ENCODE data around the gene BTN2A1.
"Not testable (repeated sequence)": the region's sequence is repeated elsewhere in the genome, so short reads cannot be mapped to it uniquely, and the experiment has no call there.

Gene BTN2A1

GRCh38 chr6:26445934-26446667 lies 11.7 kb upstream of the BTN2A1 start:
- no peak overlapping the region for H3K9ac ChIP-seq (ENCODE audit: low read length in 5 of 5)
- no peak overlapping the region for H3K27ac ChIP-seq (ENCODE audit: low read depth, low read length)
- H3K4me1 ChIP-seq (ENCODE audit: control insufficient read depth in 5 of 5, insufficient read depth in 5 of 5, low read length in 5 of 5) = peaks cover 2 to 32% (median 16%) of the 10 kb centered on the region in 5 donors
- H3K36me3 ChIP-seq (ENCODE audit: control insufficient read depth in 5 of 5, insufficient read depth in 5 of 5, low read length in 5 of 5) = peaks cover 3 to 47% (median 24%) of the 10 kb centered on the region in 5 donors
- H3K27me3 ChIP-seq (ENCODE audit: control insufficient read depth in 5 of 5, insufficient read depth in 4 of 5, low read length in 5 of 5) = no peaks in the 10 kb centered on the region
- H3K4me3 ChIP-seq (ENCODE audit: low read depth in 1 of 5, low read length in 5 of 5) = no peak overlapping the region
- no peaks in the 10 kb centered on the region for H3K9me3 ChIP-seq (ENCODE audit: control insufficient read depth in 5 of 5, low read length in 5 of 5)

GRCh38 chr6:26447257-26447656 lies 10.5 kb upstream of the BTN2A1 start:
- peaks cover 2 to 20% (median 5%) of the 10 kb centered on the region in 5 donors for H3K4me1 ChIP-seq (ENCODE audit: control insufficient read depth in 5 of 5, insufficient read depth in 5 of 5, low read length in 5 of 5)
- H3K9ac ChIP-seq (ENCODE audit: low read length in 5 of 5) = no peak overlapping the region
- no peak overlapping the region for H3K4me3 ChIP-seq (ENCODE audit: low read depth in 1 of 5, low read length in 5 of 5)
- H3K9me3 ChIP-seq (ENCODE audit: control insufficient read depth in 5 of 5, low read length in 5 of 5) = no peaks in the 10 kb centered on the region
- no peaks in the 10 kb centered on the region for H3K27me3 ChIP-seq (ENCODE audit: control insufficient read depth in 5 of 5, insufficient read depth in 4 of 5, low read length in 5 of 5)
- peaks cover 3 to 57% (median 24%) of the 10 kb centered on the region in 5 donors for H3K36me3 ChIP-seq (ENCODE audit: control insufficient read depth in 5 of 5, insufficient read depth in 5 of 5, low read length in 5 of 5)
- no peak overlapping the region for H3K27ac ChIP-seq (ENCODE audit: low read depth, low read length)

- Histone ChIP-seq H3K4me1 (ENCODE audit: control insufficient read depth in 5 of 5, insufficient read depth in 5 of 5, low read length in 5 of 5) (peaks cover 0 to 15% (median 3%) of the 10 kb centered on the region in 5 donors), H3K9me3 (ENCODE audit: control insufficient read depth in 5 of 5, low read length in 5 of 5) (no peaks in the 10 kb centered on the region), H3K27me3 (ENCODE audit: control insufficient read depth in 5 of 5, insufficient read depth in 4 of 5, low read length in 5 of 5) (no peaks in the 10 kb centered on the region), H3K9ac (ENCODE audit: low read length in 5 of 5) (no peak overlapping the region), H3K4me3 (ENCODE audit: low read depth in 1 of 5, low read length in 5 of 5) (no peak overlapping the region), H3K27ac (ENCODE audit: low read depth, low read length) (no peak overlapping the region), H3K36me3 (ENCODE audit: control insufficient read depth in 5 of 5, insufficient read depth in 5 of 5, low read length in 5 of 5) (peaks cover 0 to 44% (median 17%) of the 10 kb centered on the region in 5 donors)
Observed at GRCh38 chr6:26450240-26450639, 7.5 kb upstream of the BTN2A1 start.

GRCh38 chr6:26452631-26453235 lies 5.0 kb upstream of the BTN2A1 start:
- H3K27me3 ChIP-seq (ENCODE audit: control insufficient read depth in 5 of 5, insufficient read depth in 4 of 5, low read length in 5 of 5) = no peaks in the 10 kb centered on the region
- H3K36me3 ChIP-seq (ENCODE audit: control insufficient read depth in 5 of 5, insufficient read depth in 5 of 5, low read length in 5 of 5) = peaks cover 0 to 42% (median 15%) of the 10 kb centered on the region in 5 donors
- H3K4me3 ChIP-seq (ENCODE audit: low read depth in 1 of 5, low read length in 5 of 5) = no peak overlapping the region
- H3K4me1 ChIP-seq (ENCODE audit: control insufficient read depth in 5 of 5, insufficient read depth in 5 of 5, low read length in 5 of 5) = peaks cover 0 to 18% (median 8%) of the 10 kb centered on the region in 5 donors
- no peak overlapping the region for H3K9ac ChIP-seq (ENCODE audit: low read length in 5 of 5)
- H3K9me3 ChIP-seq (ENCODE audit: control insufficient read depth in 5 of 5, low read length in 5 of 5) = no peaks in the 10 kb centered on the region
- no peak overlapping the region for H3K27ac ChIP-seq (ENCODE audit: low read depth, low read length)

DNA sequence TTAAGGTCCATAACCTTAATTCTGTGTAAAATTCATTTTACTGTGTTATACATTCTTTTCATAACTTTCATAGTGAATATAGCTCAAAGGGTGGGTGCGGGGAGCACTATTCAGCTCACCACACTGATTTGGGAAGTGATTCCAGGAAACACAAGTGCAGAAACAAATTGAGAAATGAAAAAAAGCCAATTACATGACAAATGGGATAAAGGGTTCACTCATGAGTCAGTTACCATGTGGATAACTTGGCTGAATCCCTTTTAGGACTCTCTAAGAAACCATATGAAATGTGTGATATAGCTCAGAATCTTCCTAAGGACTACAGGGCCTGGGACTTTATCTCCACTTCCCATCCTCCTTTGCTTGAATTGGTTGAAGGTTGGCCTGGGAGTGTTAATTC lies 3.1 kb upstream of the BTN2A1 start:
- Histone ChIP-seq H3K9ac (ENCODE audit: low read length in 5 of 5) (no peak overlapping the region), H3K27ac (ENCODE audit: low read depth, low read length) (no peak overlapping the region), H3K9me3 (ENCODE audit: control insufficient read depth in 5 of 5, low read length in 5 of 5) (no peaks in the 10 kb centered on the region), H3K4me3 (ENCODE audit: low read depth in 1 of 5, low read length in 5 of 5) (no peak overlapping the region), H3K36me3 (ENCODE audit: control insufficient read depth in 5 of 5, insufficient read depth in 5 of 5, low read length in 5 of 5) (peaks cover 0 to 31% (median 11%) of the 10 kb centered on the region in 5 donors), H3K27me3 (ENCODE audit: control insufficient read depth in 5 of 5, insufficient read depth in 4 of 5, low read length in 5 of 5) (no peaks in the 10 kb centered on the region), H3K4me1 (ENCODE audit: control insufficient read depth in 5 of 5, insufficient read depth in 5 of 5, low read length in 5 of 5) (peaks cover 4 to 35% (median 21%) of the 10 kb centered on the region in 5 donors)

- peaks cover 0 to 31% (median 11%) of the 10 kb centered on the region in 5 donors for H3K36me3 ChIP-seq (ENCODE audit: control insufficient read depth in 5 of 5, insufficient read depth in 5 of 5, low read length in 5 of 5)
- H3K27ac ChIP-seq (ENCODE audit: low read depth, low read length) = no peak overlapping the region
- no peak overlapping the region for H3K4me3 ChIP-seq (ENCODE audit: low read depth in 1 of 5, low read length in 5 of 5)
- peaks cover 4 to 43% (median 27%) of the 10 kb centered on the region in 5 donors for H3K4me1 ChIP-seq (ENCODE audit: control insufficient read depth in 5 of 5, insufficient read depth in 5 of 5, low read length in 5 of 5)
- no peaks in the 10 kb centered on the region for H3K9me3 ChIP-seq (ENCODE audit: control insufficient read depth in 5 of 5, low read length in 5 of 5)
- no peaks in the 10 kb centered on the region for H3K27me3 ChIP-seq (ENCODE audit: control insufficient read depth in 5 of 5, insufficient read depth in 4 of 5, low read length in 5 of 5)
- no peak overlapping the region for H3K9ac ChIP-seq (ENCODE audit: low read length in 5 of 5)
Observed at GRCh38 chr6:26455357-26455970, 2.3 kb upstream of the BTN2A1 start.

- Histone ChIP-seq H3K4me3 (ENCODE audit: low read depth in 1 of 5, low read length in 5 of 5) (peak overlapping the region; percentile 94 to 97 (median 96)), H3K27ac (ENCODE audit: low read depth, low read length) (peak overlapping the region; percentile 96), H3K9ac (ENCODE audit: low read length in 5 of 5) (peak overlapping the region in 4 of 5 donors; percentile 91 to 95 (median 94)), H3K36me3 (ENCODE audit: control insufficient read depth in 5 of 5, insufficient read depth in 5 of 5, low read length in 5 of 5) (peaks cover 0 to 28% (median 18%) of the 10 kb centered on the region in 5 donors), H3K9me3 (ENCODE audit: control insufficient read depth in 5 of 5, low read length in 5 of 5) (no peaks in the 10 kb centered on the region), H3K4me1 (ENCODE audit: control insufficient read depth in 5 of 5, insufficient read depth in 5 of 5, low read length in 5 of 5) (peaks cover 4 to 53% (median 38%) of the 10 kb centered on the region in 5 donors), H3K27me3 (ENCODE audit: control insufficient read depth in 5 of 5, insufficient read depth in 4 of 5, low read length in 5 of 5) (no peaks in the 10 kb centered on the region)
Observed at GRCh38 chr6:26457264-26457805, 420 bp upstream of the BTN2A1 start.

DNA sequence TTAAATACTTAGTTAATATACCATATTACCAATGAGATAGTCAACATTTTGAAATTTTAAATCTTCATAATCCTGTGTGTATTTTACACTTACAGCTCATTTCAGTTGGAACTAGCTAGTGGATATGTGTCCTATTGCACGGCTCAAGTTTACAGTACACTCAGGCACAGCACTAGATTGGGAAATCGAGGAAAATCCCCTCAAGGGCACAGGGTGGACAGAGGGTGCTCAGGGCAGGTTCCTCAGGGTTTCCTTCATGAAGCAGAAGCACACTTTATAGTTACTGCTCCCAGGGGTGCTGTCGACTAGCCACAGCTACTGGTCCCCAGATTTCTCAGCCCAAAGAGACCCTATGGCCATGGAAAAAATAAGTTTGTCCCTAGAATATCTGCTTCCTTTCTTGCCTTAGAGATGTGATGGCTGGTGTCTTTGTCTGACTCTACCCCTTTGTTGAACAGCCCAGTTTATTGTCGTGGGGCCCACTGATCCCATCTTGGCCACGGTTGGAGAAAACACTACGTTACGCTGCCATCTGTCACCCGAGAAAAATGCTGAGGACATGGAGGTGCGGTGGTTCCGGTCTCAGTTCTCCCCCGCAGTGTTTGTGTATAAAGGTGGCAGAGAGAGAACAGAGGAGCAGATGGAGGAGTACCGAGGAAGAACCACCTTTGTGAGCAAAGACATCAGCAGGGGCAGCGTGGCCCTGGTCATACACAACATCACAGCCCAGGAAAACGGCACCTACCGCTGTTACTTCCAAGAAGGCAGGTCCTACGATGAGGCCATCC lies 1.5 kb downstream of the BTN2A1 start:
- Histone ChIP-seq H3K27me3 (ENCODE audit: control insufficient read depth in 5 of 5, insufficient read depth in 4 of 5, low read length in 5 of 5) (no peaks in the 10 kb centered on the region), H3K36me3 (ENCODE audit: control insufficient read depth in 5 of 5, insufficient read depth in 5 of 5, low read length in 5 of 5) (peaks cover 7 to 46% (median 37%) of the 10 kb centered on the region in 5 donors), H3K4me3 (ENCODE audit: low read depth in 1 of 5, low read length in 5 of 5) (peak overlapping the region in 4 of 5 donors; percentile 42 to 97 (median 72)), H3K9ac (ENCODE audit: low read length in 5 of 5) (peak overlapping the region in 3 of 5 donors; percentile 43 to 91 (median 52)), H3K27ac (ENCODE audit: low read depth, low read length) (no peak overlapping the region), H3K9me3 (ENCODE audit: control insufficient read depth in 5 of 5, low read length in 5 of 5) (no peaks in the 10 kb centered on the region), H3K4me1 (ENCODE audit: control insufficient read depth in 5 of 5, insufficient read depth in 5 of 5, low read length in 5 of 5) (peaks cover 4 to 53% (median 38%) of the 10 kb centered on the region in 5 donors)

GRCh38 chr6:26461353-26461752 lies 3.6 kb downstream of the BTN2A1 start:
- peak overlapping the region in 1 of 5 donors; percentile 28 for H3K4me3 ChIP-seq (ENCODE audit: low read depth in 1 of 5, low read length in 5 of 5)
- H3K27me3 ChIP-seq (ENCODE audit: control insufficient read depth in 5 of 5, insufficient read depth in 4 of 5, low read length in 5 of 5); H3K9me3 ChIP-seq (ENCODE audit: control insufficient read depth in 5 of 5, low read length in 5 of 5); H3K9ac ChIP-seq (ENCODE audit: low read length in 5 of 5); H3K27ac ChIP-seq (ENCODE audit: low read depth, low read length): not testable (repeated sequence)
- peaks cover 4 to 47% (median 38%) of the 10 kb centered on the region in 5 donors for H3K4me1 ChIP-seq (ENCODE audit: control insufficient read depth in 5 of 5, insufficient read depth in 5 of 5, low read length in 5 of 5)
- H3K36me3 ChIP-seq (ENCODE audit: control insufficient read depth in 5 of 5, insufficient read depth in 5 of 5, low read length in 5 of 5) = peaks cover 17 to 68% (median 58%) of the 10 kb centered on the region in 5 donors
